Calu3 (cell line): ENCODE data around the gene SLC9A3. TPM values are rescaled to one million over a fixed set of nuclear protein-coding genes. Genes with fewer than 3 reads are reported as not detected.
A peak's percentile ranks its signal among the peaks of the same experiment; 100 is the strongest.

Source experiments
- BruUV-seq: library from RNA; stranded (reverse); fragments of 400-500 nt; replicated peaks from 2 replicates; lab custom pipeline; 2021; lab: Mats Ljungman, UMichigan
- CTCF ChIA-PET: fragments of 300-600 bp; sonication (Branson Sonifier 250); formaldehyde crosslinking; loops from one replicate; lab custom pipeline; 2022; ENCODE audit warnings: antibody characterized with exemption; lab: Charles Lee
- DNase-seq: peaks from one replicate; pipeline ENCODE4 v3.0.0; 2022
- H3K27ac Mint-ChIP-seq: one replicate; pipeline ENCODE4 v1.8.0; 2022; ENCODE audit warnings: mixed read lengths; ENCODE audit not compliant: unreplicated experiment
- H3K27me3 Mint-ChIP-seq: one replicate; pipeline ENCODE4 v1.8.0; 2022; ENCODE audit warnings: mixed read lengths; ENCODE audit not compliant: unreplicated experiment
- H3K36me3 Mint-ChIP-seq: one replicate; pipeline ENCODE4 v1.8.0; 2022; ENCODE audit warnings: mild to moderate bottlenecking, moderate library complexity, mixed read lengths; ENCODE audit not compliant: insufficient read depth, unreplicated experiment
- H3K4me1 Mint-ChIP-seq: one replicate; pipeline ENCODE4 v1.8.0; 2022; ENCODE audit warnings: mild to moderate bottlenecking, low read depth, mixed read lengths; ENCODE audit not compliant: unreplicated experiment
- H3K4me3 Mint-ChIP-seq: one replicate; pipeline ENCODE4 v1.8.0; 2022; ENCODE audit warnings: mild to moderate bottlenecking, low read depth, moderate library complexity, mixed read lengths; ENCODE audit not compliant: unreplicated experiment
- H3K9me3 Mint-ChIP-seq: one replicate; pipeline ENCODE4 v1.8.0; 2022; ENCODE audit warnings: low read depth, mixed read lengths; ENCODE audit not compliant: unreplicated experiment
- intact Hi-C: fragments of 100-400 bp; cut with micrococcal nuclease; formaldehyde crosslinking; loops from one replicate; pipeline ENCODE4 v1.10.0; 2022; ENCODE audit not compliant: unreplicated experiment
- total RNA-seq: library from RNA; stranded (reverse); gene quantifications from 2 replicates; pipeline ENCODE4 v1.2.3, GENCODE V29; 2022
- TF ChIP-seq, protein P1 (sequence below): fragments of 200-600 bp; IDR thresholded peaks from one replicate; pipeline ENCODE4 v1.8.0; 2022; ENCODE audit warnings: antibody characterized with exemption; ENCODE audit not compliant: unreplicated experiment

SLC9A3 gene
- total RNA-seq, 1 experiment from 2014 or later: 1.1 TPM

DNA sequence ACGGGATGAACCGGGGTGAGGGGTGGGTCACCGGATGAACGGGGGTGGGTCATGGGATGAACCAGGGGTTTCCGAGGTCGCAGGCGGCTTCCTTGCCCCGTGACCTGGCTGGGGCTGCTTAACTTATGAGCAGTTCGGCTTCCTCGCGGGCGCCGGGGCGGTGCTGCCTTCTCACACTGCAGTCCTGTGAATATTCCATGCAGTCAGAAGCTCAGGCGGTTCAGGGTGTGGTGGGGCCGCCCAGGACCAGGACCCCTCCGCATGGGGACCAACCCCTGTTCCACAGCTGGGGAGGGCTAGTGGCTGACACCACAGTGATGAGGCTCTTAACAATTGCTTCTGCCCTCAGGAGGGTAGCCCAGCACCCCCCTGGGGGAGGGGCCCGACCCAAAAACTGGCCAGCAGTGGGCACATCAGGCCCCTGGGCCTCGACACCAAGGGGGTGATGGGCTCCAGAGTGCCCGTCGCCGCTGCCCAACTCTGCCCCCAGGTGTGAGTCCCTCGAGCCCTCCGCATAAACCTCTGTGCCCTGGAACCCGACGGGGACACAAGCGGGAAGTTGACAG is 30.9 kb upstream of the SLC9A3 start:
- Mint-ChIP-seq H3K9me3 (no peaks in the 10 kb centered on the region), H3K36me3 (peaks cover 5% of the 10 kb centered on the region), H3K27me3 (peaks cover 45% of the 10 kb centered on the region), H3K27ac (no peak overlapping the region), H3K4me3 (no peak overlapping the region), H3K4me1 (peaks cover 27% of the 10 kb centered on the region)
- DNase-seq: peak; percentile 36
- CTCF ChIA-PET: no interaction called here
- no TSS peak for BruUV-seq
- TF ChIP-seq, protein P1, sequence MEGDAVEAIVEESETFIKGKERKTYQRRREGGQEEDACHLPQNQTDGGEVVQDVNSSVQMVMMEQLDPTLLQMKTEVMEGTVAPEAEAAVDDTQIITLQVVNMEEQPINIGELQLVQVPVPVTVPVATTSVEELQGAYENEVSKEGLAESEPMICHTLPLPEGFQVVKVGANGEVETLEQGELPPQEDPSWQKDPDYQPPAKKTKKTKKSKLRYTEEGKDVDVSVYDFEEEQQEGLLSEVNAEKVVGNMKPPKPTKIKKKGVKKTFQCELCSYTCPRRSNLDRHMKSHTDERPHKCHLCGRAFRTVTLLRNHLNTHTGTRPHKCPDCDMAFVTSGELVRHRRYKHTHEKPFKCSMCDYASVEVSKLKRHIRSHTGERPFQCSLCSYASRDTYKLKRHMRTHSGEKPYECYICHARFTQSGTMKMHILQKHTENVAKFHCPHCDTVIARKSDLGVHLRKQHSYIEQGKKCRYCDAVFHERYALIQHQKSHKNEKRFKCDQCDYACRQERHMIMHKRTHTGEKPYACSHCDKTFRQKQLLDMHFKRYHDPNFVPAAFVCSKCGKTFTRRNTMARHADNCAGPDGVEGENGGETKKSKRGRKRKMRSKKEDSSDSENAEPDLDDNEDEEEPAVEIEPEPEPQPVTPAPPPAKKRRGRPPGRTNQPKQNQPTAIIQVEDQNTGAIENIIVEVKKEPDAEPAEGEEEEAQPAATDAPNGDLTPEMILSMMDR: no peak
- intact Hi-C loops: no loop called here

DNA sequence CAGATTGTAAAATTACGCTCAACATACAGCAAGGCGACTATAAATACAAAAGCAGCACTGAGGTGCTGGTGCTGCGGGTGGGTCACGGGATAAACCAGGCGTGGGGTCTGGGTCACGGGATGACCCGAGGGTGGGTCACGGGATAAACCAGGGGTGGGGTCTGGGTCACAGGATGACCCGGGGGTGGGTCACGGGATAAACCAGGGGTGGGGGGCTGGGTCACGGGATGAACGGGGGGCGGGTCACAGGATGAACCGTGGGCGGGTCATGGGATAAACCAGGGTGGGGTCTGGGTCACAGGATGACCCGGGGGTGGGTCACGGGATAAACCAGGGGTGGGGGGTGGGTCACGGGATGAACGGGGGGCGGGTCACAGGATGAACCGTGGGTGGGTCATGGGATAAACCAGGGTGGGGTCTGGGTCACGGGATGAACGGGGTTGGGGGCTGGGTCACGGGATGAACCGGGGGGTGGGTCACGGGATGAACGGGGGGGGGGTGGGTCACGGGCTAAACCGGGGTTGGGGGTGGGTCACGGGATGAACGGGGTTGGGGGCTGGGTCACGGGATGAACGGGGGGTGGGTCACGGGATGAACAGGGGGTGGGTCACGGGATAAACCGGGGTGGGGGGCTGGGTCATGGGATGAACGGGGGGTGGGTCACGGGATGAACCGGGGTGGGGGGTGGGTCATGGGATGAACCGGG is 30.2 kb upstream of the SLC9A3 start:
- Mint-ChIP-seq H3K27me3 (peaks cover 45% of the 10 kb centered on the region), H3K4me3 (peak overlapping the region; percentile 44), H3K9me3 (no peaks in the 10 kb centered on the region), H3K36me3 (peaks cover 5% of the 10 kb centered on the region), H3K4me1 (peaks cover 27% of the 10 kb centered on the region), H3K27ac (peak overlapping the region; percentile 47)
- no TSS peak for BruUV-seq
- CTCF ChIA-PET: no interaction called here
- DNase-seq: no peak
- intact Hi-C loops: no loop called here
- TF ChIP-seq, protein P1: no peak

DNA sequence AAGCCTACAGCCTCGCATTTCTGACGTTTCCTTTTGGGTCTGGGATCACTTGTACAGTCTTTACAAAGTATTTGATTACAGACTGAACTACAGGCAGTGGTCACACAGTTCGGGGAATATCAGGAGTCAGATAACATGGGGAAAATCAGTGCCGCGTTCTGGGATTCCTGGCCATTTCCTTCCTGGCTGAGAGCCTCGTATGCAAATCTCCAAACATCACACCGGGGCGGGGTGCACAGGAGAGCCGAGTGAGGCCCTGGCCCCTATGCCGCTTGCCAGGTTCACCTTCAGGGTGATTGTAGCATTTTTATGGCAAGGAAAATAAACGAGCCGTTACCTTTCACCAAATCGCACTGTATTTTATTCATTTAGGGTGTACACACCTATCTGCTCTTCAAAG is 29.6 kb upstream of the SLC9A3 start:
- CTCF ChIA-PET: no interaction called here
- TF ChIP-seq, protein P1: no peak
- intact Hi-C loops: no loop called here
- peaks cover 5% of the 10 kb centered on the region for H3K36me3 Mint-ChIP-seq
- H3K4me1 Mint-ChIP-seq: peaks cover 27% of the 10 kb centered on the region
- DNase-seq: peak; percentile 84
- no TSS peak for BruUV-seq
- H3K27ac Mint-ChIP-seq: peak overlapping the region; percentile 47
- peak overlapping the region; percentile 44 for H3K4me3 Mint-ChIP-seq
- H3K9me3 Mint-ChIP-seq: peaks cover 2% of the 10 kb centered on the region
- H3K27me3 Mint-ChIP-seq: peaks cover 51% of the 10 kb centered on the region

DNA sequence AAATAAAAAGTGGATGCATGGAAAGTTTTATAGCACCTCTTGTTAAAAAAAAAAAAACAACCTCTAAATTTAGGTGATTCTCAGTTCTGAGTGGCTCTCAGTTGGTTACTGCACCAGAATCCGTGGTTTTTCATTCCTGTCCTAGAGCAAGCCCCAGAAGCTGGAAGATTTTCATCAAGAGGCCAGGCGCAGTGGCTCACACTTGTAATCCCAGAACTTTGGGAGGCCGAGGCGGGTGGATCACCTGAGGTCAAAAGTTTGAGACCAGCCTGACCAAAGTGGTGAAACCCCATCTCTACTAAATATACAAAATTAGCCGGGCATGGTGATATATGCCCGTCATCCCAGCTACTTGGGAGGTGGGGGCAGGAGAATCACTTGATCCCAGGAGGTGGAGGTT is 27.2 kb upstream of the SLC9A3 start:
- no peak for DNase-seq
- no peak overlapping the region for H3K4me3 Mint-ChIP-seq
- BruUV-seq: no TSS peak
- TF ChIP-seq, protein P1: no peak
- peaks cover 12% of the 10 kb centered on the region for H3K4me1 Mint-ChIP-seq
- peaks cover 5% of the 10 kb centered on the region for H3K36me3 Mint-ChIP-seq
- no peak overlapping the region for H3K27ac Mint-ChIP-seq
- intact Hi-C loops: no loop called here
- CTCF ChIA-PET: no interaction called here
- H3K27me3 Mint-ChIP-seq: peaks cover 53% of the 10 kb centered on the region
- peaks cover 2% of the 10 kb centered on the region for H3K9me3 Mint-ChIP-seq
